Gastrocnemius medialis (tissue), 4 donors: ENCODE data around the gene EXOC7. TPM values are rescaled to one million over a fixed set of nuclear protein-coding genes. Genes with fewer than 3 reads are reported as not detected.

Source experiments
- ATAC-seq, 2 donors: fragments of 150-250 bp; one replicate each; pipeline ENCODE4 v1.9.1; 2016
- DNase-seq, 2 donors: peaks; one replicate each; pipeline ENCODE4 v3.0.0-alpha.2; 2019
- H3K27ac ChIP-seq, 4 donors: fragments of 200-600 bp; sonication (generic); 1 replicate in 1 of 4; 2 replicates in 3 of 4; pipeline ENCODE4 v1.5.1; 2016 to 2018; ENCODE audit warnings: mild to moderate bottlenecking in 2 of 4, moderate library complexity in 1 of 4
- H3K27me3 ChIP-seq, 3 donors: fragments of 200-600 bp; sonication (generic) in 2 of 3; 1 replicate in 1 of 3; 2 replicates in 2 of 3; pipeline versions ENCODE4 v1.5.1 to v1.6.0; 2016 to 2019; ENCODE audit warnings: mild to moderate bottlenecking in 1 of 3, moderate library complexity in 1 of 3
- H3K36me3 ChIP-seq, 2 donors: fragments of 200-600 bp; sonication (generic) in 1 of 2; one replicate each; pipeline ENCODE4 v1.5.1; 2017 to 2018
- H3K4me1 ChIP-seq, 2 donors: fragments of 200-600 bp; sonication (generic) in 1 of 2; one replicate each; pipeline ENCODE4 v1.5.1; 2016 to 2017; ENCODE audit warnings: mild to moderate bottlenecking in 2 of 2
- H3K4me3 ChIP-seq, 4 donors: fragments of 200-600 bp; sonication (generic) in 3 of 4; 1 replicate in 1 of 4; 2 replicates in 3 of 4; pipeline ENCODE4 v1.5.1; 2016 to 2019; ENCODE audit warnings: mild to moderate bottlenecking in 2 of 4
- H3K9me3 ChIP-seq, 3 donors: fragments of 200-600 bp; sonication (generic) in 2 of 3; 1 replicate in 1 of 3; 2 replicates in 2 of 3; pipeline ENCODE4 v1.5.1; 2016 to 2019
- POLR2A ChIP-seq, 2 donors: fragments of 450-650 bp; IDR thresholded peaks; one replicate each; pipeline ENCODE4 v1.6.1; 2017; ENCODE audit warnings: antibody characterized with exemption in 2 of 2, mild to moderate bottlenecking in 2 of 2, moderate library complexity in 2 of 2
- in situ Hi-C, 4 donors: fragments of 200-750 bp; cut with MboI; loops; one replicate each; pipeline versions ENCODE4 v1.15.0 to v1.8.0; 2017; ENCODE audit warnings: low sequenced_read_pairs in 4 of 4
- intact Hi-C: fragments of 100-400 bp; cut with DNase I; formaldehyde crosslinking; loops from one replicate; pipeline ENCODE4 v1.15.1; 2023; ENCODE audit warnings: low total_unique reads
- total RNA-seq, 4 donors: library from RNA; depleted of rRNA; stranded (reverse); fragments of >200 nt; gene quantifications; one replicate each; pipeline versions ENCODE4 v1.1.0 to v1.2.3, GENCODE V29; 2016
- TF ChIP-seq, protein P1 (sequence below), 5 experiments: fragments of 450-650 bp in 3 of 5; fragments of 200-600 bp in 2 of 5; sonication (generic) in 2 of 5; IDR thresholded peaks in 4 of 5; conservative IDR thresholded peaks in 1 of 5; 1 replicate in 4 of 5; 2 replicates in 1 of 5; pipeline ENCODE4 v1.5.1; 2016 to 2019; ENCODE audit warnings: antibody characterized with exemption in 5 of 5, mild to moderate bottlenecking in 3 of 5, moderate library complexity in 3 of 5

The EXOC7 gene
- total RNA-seq, 4 donors from 2014 or later: 49.5 to 70.7 (median 53.9) TPM

DNA sequence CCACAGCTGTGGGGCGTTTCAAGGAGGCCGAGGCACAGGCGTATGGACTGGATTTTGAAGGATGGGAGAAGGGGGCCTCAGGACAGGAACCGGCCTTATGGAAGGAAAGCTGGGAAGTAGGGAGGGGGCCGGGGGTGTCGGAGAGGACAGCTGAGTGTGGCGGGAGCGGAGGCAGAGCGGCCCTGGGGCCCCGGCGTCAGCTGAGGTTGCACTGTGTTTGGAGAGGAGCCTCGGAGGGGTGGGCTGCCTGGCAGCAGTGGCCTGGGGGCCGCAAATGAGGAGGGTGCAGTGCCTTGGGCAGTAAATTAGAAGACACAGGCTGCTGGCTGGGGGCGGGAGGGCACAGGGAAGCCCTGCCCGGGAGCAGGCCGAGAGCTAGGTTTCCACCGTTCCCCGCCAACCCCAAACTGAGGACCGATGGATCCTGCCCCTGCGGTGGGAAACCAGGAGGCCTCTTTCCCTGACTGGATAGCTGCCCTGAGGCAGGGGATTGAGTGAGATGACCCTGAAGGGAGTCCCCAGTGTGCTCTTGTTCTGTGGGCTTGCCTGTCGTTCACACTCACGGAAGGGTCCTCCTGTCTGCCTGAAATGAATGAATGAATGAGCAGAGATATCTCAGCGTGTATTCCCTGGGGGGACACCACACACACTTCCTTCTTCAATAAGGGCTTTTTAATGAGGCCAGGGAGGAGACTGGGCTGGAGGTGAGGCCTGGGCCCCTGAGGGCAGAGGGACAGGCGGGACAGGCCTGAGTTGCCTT is 19.0 kb upstream of the EXOC7 start:
- TF ChIP-seq, protein P1, sequence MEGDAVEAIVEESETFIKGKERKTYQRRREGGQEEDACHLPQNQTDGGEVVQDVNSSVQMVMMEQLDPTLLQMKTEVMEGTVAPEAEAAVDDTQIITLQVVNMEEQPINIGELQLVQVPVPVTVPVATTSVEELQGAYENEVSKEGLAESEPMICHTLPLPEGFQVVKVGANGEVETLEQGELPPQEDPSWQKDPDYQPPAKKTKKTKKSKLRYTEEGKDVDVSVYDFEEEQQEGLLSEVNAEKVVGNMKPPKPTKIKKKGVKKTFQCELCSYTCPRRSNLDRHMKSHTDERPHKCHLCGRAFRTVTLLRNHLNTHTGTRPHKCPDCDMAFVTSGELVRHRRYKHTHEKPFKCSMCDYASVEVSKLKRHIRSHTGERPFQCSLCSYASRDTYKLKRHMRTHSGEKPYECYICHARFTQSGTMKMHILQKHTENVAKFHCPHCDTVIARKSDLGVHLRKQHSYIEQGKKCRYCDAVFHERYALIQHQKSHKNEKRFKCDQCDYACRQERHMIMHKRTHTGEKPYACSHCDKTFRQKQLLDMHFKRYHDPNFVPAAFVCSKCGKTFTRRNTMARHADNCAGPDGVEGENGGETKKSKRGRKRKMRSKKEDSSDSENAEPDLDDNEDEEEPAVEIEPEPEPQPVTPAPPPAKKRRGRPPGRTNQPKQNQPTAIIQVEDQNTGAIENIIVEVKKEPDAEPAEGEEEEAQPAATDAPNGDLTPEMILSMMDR (IDR thresholded peaks at IDR 0.05 in 4 of 5, conservative IDR thresholded peaks at IDR 0.05 in 1 of 5): no peak
- TF ChIP-seq POLR2A (IDR thresholded peaks at IDR 0.05): no peak
- Histone ChIP-seq H3K36me3 (no peaks in the 10 kb centered on the region), H3K4me3 (no peak overlapping the region), H3K27me3 (no peaks in the 10 kb centered on the region), H3K4me1 (peaks cover 3% of the 10 kb centered on the region in 2 donors), H3K9me3 (no peaks in the 10 kb centered on the region), H3K27ac (no peak overlapping the region)
- ATAC-seq (no peak), DNase-seq (no peak)
- intact Hi-C loops (loop anchor here (10.0 kb wide), 1 partner anchor 282 kb away; no protein-coding TSS in a partner anchor), in situ Hi-C loops (loop anchor here in 2 of 4 donors (5.0 to 10.0 kb wide), 2 partner anchors 172 to 175 kb away; no protein-coding TSS in a partner anchor)

DNA sequence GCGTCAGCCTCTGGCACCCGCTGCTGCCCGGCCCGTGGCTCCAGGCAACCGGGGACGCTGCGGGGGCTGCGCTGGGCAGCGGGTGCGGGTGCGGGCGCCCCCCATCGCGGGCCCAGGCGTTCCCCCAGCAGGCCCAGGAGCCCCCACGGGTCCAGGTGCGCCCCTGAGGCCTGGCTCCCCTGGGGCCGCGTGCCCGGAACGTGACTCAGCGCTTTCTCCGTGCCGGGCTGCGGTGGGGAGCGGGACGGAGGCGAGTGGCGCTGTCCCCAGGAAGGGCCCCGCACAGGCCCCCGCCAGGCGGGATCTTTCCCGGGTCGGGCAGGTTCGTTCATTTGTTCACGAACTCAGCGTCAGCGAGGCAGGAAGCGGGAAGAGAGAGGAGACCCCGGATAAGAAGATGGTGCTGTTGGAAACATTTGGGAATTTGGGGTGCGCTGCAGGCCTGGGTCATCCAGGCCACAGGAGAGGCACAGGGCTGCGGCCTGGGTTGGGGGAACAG is 18.4 kb upstream of the EXOC7 start:
- ATAC-seq (peak; percentile 24 to 44), DNase-seq (no peak)
- no peak for TF ChIP-seq POLR2A (IDR thresholded peaks at IDR 0.05)
- TF ChIP-seq, protein P1 (IDR thresholded peaks at IDR 0.05 in 4 of 5, conservative IDR thresholded peaks at IDR 0.05 in 1 of 5): no peak
- Histone ChIP-seq H3K27me3 (no peaks in the 10 kb centered on the region), H3K27ac (peak overlapping the region in 2 of 4 donors; percentile 10 to 39), H3K4me3 (peak overlapping the region; percentile 28 to 50 (median 42)), H3K9me3 (no peaks in the 10 kb centered on the region), H3K4me1 (peaks cover 3% of the 10 kb centered on the region in 2 donors), H3K36me3 (no peaks in the 10 kb centered on the region)
- intact Hi-C loops (loop anchor here (1.0 to 10.0 kb wide), 4 partner anchors 59 to 283 kb away; no protein-coding TSS in a partner anchor), in situ Hi-C loops (loop anchor here in 2 of 4 donors (5.0 to 10.0 kb wide), 2 partner anchors 173 to 175 kb away; no protein-coding TSS in a partner anchor)

DNA sequence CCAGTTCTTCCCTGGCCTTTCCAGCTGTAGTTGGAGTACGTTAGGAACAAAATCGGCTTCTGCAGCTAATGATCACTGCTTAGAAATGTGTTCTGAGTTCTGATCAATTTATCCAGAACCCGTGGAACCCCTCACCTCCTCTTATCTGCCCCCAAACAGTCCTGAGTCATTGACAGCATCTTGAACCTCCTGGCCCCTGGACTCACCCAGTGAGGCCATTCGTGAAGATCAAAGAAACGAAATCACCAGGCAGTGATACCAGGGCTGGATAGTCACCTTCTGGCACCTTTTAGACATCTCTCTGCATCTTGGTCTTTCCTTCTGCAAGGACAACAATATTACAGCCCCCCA is 17.0 kb upstream of the EXOC7 start:
- in situ Hi-C loops: loop anchor here in 2 of 4 donors (5.0 to 10.0 kb wide), 2 partner anchors 174 to 177 kb away; no protein-coding TSS in a partner anchor
- Histone ChIP-seq H3K36me3 (no peaks in the 10 kb centered on the region), H3K27ac (no peak overlapping the region), H3K4me3 (no peak overlapping the region), H3K27me3 (no peaks in the 10 kb centered on the region), H3K9me3 (no peaks in the 10 kb centered on the region), H3K4me1 (peaks cover 3% of the 10 kb centered on the region in 2 donors)
- intact Hi-C loops: loop anchor here (1.0 to 10.0 kb wide), 4 partner anchors 60 to 284 kb away; no protein-coding TSS in a partner anchor
- TF ChIP-seq, protein P1 (IDR thresholded peaks at IDR 0.05 in 4 of 5, conservative IDR thresholded peaks at IDR 0.05 in 1 of 5): no peak
- TF ChIP-seq POLR2A (IDR thresholded peaks at IDR 0.05): no peak
- ATAC-seq (no peak), DNase-seq (no peak)

DNA sequence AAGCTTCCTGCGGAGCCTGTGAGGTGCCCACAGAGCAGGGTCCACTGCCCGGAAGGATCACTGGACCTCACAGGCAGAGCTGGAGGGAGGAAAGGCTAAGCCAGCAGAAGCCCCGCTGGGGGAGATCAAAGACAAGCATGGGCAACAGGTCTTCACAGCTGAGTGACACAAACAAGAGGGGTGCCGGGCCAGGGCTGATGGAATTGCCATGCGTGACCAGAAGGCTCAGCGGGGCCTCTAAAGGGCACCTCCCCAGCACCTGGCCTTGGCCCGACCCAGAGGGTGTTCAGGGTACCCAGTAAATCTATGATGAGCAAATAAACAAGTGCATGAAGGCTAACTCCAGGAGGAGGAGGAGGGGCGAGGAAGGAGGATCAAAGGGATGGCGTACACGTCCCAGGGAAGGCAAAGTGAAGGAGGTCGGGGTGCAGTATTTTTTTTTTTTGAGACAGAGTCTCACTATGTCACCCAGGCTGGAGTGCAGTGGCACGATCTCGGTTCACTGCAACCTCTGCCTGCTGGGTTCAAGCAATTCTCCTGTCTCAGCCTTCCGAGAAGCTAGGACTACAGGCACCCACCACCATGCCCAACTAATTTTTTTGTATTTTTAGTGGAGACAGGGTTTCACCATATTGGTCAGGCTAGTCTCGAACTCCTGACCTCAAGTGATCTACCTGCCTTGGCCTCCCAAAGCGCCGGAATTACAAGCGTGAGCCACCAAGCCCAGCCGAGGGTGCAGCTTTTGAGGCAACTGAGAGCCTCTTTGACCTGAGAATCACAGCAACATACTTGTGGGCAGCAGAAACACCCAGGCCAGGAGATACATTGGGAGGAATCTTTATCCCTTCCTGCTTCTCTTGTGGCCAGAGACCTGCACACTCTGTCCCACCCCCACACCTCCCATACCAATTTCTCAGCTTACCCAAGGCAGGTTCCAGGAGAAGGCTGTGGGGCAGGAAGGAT is 16.1 kb upstream of the EXOC7 start:
- no peak for DNase-seq
- H3K4me1 ChIP-seq: peaks cover 3% of the 10 kb centered on the region in 2 donors
- intact Hi-C loops (loop anchor here (2.0 to 10.0 kb wide), 2 partner anchors 61 to 285 kb away; no protein-coding TSS in a partner anchor), in situ Hi-C loops (loop anchor here in 3 of 4 donors (5.0 to 10.0 kb wide), 3 partner anchors 65 to 178 kb away; no protein-coding TSS in a partner anchor)
- TF ChIP-seq, protein P1 (IDR thresholded peaks at IDR 0.05 in 4 of 5, conservative IDR thresholded peaks at IDR 0.05 in 1 of 5): no peak
- no peak for TF ChIP-seq POLR2A (IDR thresholded peaks at IDR 0.05)
- no peaks in the 10 kb centered on the region for H3K36me3 ChIP-seq
- no peak for ATAC-seq
- H3K27ac ChIP-seq: no peak overlapping the region
- no peaks in the 10 kb centered on the region for H3K9me3 ChIP-seq
- no peak overlapping the region for H3K4me3 ChIP-seq
- H3K27me3 ChIP-seq: no peaks in the 10 kb centered on the region
